Measurements from ENCODE around the gene SURF6.

- TF ChIP-seq JUND (IDR thresholded peaks at IDR 0.05; ENCODE audit: low read length) (no peak), CTCF (IDR thresholded peaks at IDR 0.05; ENCODE audit: control extremely low read depth in 1 of 3, insufficient read depth in 1 of 3, low read depth in 1 of 3, low read length in 3 of 3) (no peak)
These were observed 12.8 kb downstream of the SURF6 start for GRCh38 chr9:133323211-133323610.
